Kidney (tissue), 14 donors: ENCODE measurements around the gene EIF4A3. TPM values are rescaled to one million over a fixed set of nuclear protein-coding genes. Genes with fewer than 3 reads are reported as not detected.

Experiments
- DNase-seq, 5 donors: peaks; one replicate each; pipeline ENCODE4 v3.0.0-alpha.2; 2013 to 2020
- FAIRE-seq: peaks from 2 replicates; lab custom pipeline; 2012; peaks lifted over from hg19 to GRCh38; lab: Jason Lieb, UNC
- H3K27ac ChIP-seq, 2 donors: one replicate each; pipeline ENCODE4 v1.7.0; 2013; ENCODE audit warnings: low read depth in 2 of 2, low read length in 2 of 2, inconsistent platforms in 1 of 2
- H3K27me3 ChIP-seq: one replicate; pipeline ENCODE4 v1.7.1; 2013; ENCODE audit warnings: low read length, inconsistent platforms; ENCODE audit not compliant: control insufficient read depth, insufficient read depth
- H3K36me3 ChIP-seq, 3 donors: one replicate each; pipeline versions ENCODE4 v1.7.0 to v1.7.1; 2013; ENCODE audit warnings: low read length in 3 of 3, control low read depth in 1 of 3, inconsistent platforms in 1 of 3; ENCODE audit not compliant: insufficient read depth in 3 of 3, control insufficient read depth in 2 of 3
- H3K4me1 ChIP-seq, 3 donors: one replicate each; pipeline versions ENCODE4 v1.7.0 to v1.7.1; 2013; ENCODE audit warnings: low read length in 3 of 3, inconsistent platforms in 1 of 3, low read depth in 1 of 3; ENCODE audit not compliant: control insufficient read depth in 2 of 3, insufficient read depth in 2 of 3
- H3K4me3 ChIP-seq, 3 donors: one replicate each; pipeline versions ENCODE4 v1.7.0 to v1.8.1; 2013; ENCODE audit warnings: low read length in 3 of 3, control low read depth in 1 of 3, inconsistent platforms in 1 of 3
- H3K9ac ChIP-seq, 3 donors: one replicate each; pipeline versions ENCODE4 v1.7.0 to v1.7.1; 2013; ENCODE audit warnings: low read length in 3 of 3, control low read depth in 1 of 3, inconsistent platforms in 1 of 3
- H3K9me3 ChIP-seq, 3 donors: one replicate each; pipeline versions ENCODE4 v1.7.0 to v1.7.1; 2013; ENCODE audit warnings: low read length in 3 of 3, control low read depth in 1 of 3, inconsistent platforms in 1 of 3; ENCODE audit not compliant: control insufficient read depth in 2 of 3, insufficient read depth in 1 of 3
- CTCF ChIP-seq: IDR thresholded peaks from 3 replicates; pipeline ENCODE4 v1.5.1; 2012; ENCODE audit warnings: mild to moderate bottlenecking, moderate library complexity, borderline replicate concordance; ENCODE audit not compliant: insufficient read depth; ENCODE audit errors: extremely low read depth
- intact Hi-C: fragments of 100-400 bp; cut with DNase I; formaldehyde crosslinking; loops from one replicate; pipeline ENCODE4 v1.11.1; 2022
- polyA plus RNA-seq: library from polyadenylated mRNA; stranded (reverse); fragments of 350-450 nt; fragmentation: Illumina TruSeq; extraction: RNeasy Lipid Tissue Mini Kit (QIAGEN cat#74804); gene quantifications from one replicate; pipeline ENCODE4 v1.2.3, GENCODE V29; 2014; ENCODE audit warnings: low read depth, low replicate concordance; ENCODE audit not compliant: insufficient read depth
- total RNA-seq: library from RNA; stranded (reverse); fragmentation: NEBNext Ultra II Directional; extraction: Animal tissue kit (Norgen Biotek cat#: 25700); gene quantifications from one replicate; pipeline ENCODE4 v1.2.1, GENCODE V29; 2021
- donor health status: control.
- donor health status: control.
- donor health status: control.
- donor health status: control.
- donor health status: control.
- donor health status: DM: yes; HTN: yes; CAD: no.
- donor health status: Normal renal cell carcinoma (clear cell type).

The EIF4A3 gene
- total and polyA plus RNA-seq, 2 donors from 2014 or later: 63.6 to 75.0 TPM

- Histone ChIP-seq H3K36me3 (peaks cover 0 to 4% (median 0%) of the 10 kb centered on the region in 3 donors), H3K4me3 (no peak overlapping the region), H3K27me3 (no peaks in the 10 kb centered on the region), H3K4me1 (peaks cover 0 to 4% (median 0%) of the 10 kb centered on the region in 3 donors), H3K27ac (no peak overlapping the region), H3K9ac (no peak overlapping the region), H3K9me3 (no peaks in the 10 kb centered on the region)
- intact Hi-C loops: no loop called here
- TF ChIP-seq CTCF: no peak
- FAIRE-seq: no peak
- DNase-seq: peak in 1 of 5 donors; percentile 7
Measured at GRCh38 chr17:80129006-80129565, 17.8 kb downstream of the EIF4A3 start.

- Histone ChIP-seq H3K9ac (no peak overlapping the region), H3K4me3 (no peak overlapping the region), H3K27ac (no peak overlapping the region), H3K9me3 (no peaks in the 10 kb centered on the region), H3K4me1 (peaks cover 0 to 4% (median 0%) of the 10 kb centered on the region in 3 donors), H3K27me3 (no peaks in the 10 kb centered on the region), H3K36me3 (no peaks in the 10 kb centered on the region)
- DNase-seq (no peak), FAIRE-seq (no peak)
- no peak for TF ChIP-seq CTCF
- intact Hi-C loops: no loop called here
Measured at GRCh38 chr17:80126449-80126715, 20.5 kb downstream of the EIF4A3 start.

- FAIRE-seq (no peak), DNase-seq (peak in 1 of 5 donors; percentile 34)
- Histone ChIP-seq H3K4me1 (peaks cover 0 to 4% (median 0%) of the 10 kb centered on the region in 3 donors), H3K9ac (no peak overlapping the region), H3K27ac (no peak overlapping the region), H3K36me3 (no peaks in the 10 kb centered on the region), H3K9me3 (no peaks in the 10 kb centered on the region), H3K27me3 (no peaks in the 10 kb centered on the region), H3K4me3 (no peak overlapping the region)
- intact Hi-C loops: no loop called here
- TF ChIP-seq CTCF: no peak
Measured at GRCh38 chr17:80125656-80126448, 21.1 kb downstream of the EIF4A3 start.
